Fibroblast of lung (primary cell): ENCODE measurements around the gene RNF7. TPM values are rescaled to one million over a fixed set of nuclear protein-coding genes. Genes with fewer than 3 reads are reported as not detected.
A peak's percentile ranks its signal among the peaks of the same experiment; 100 is the strongest.

Experiments
- DNase-seq, 2 donors: peaks; one replicate each; pipeline versions ENCODE4 v3.0.0 to v3.0.0-alpha.2; 2010; ENCODE audit warnings: low read depth in 2 of 2
- H2AFZ ChIP-seq: 2 replicates; pipeline ENCODE4 v1.5.1; 2012; ENCODE audit warnings: low read length, control low read depth, inconsistent platforms
- H3K27ac ChIP-seq: 2 replicates; pipeline ENCODE4 v1.5.1; 2011; ENCODE audit warnings: low read length, control low read depth; ENCODE audit not compliant: insufficient read depth
- H3K27me3 ChIP-seq: 2 replicates; pipeline ENCODE4 v1.5.1; 2011; ENCODE audit warnings: mild to moderate bottlenecking, low read length; ENCODE audit not compliant: control insufficient read depth, insufficient read depth
- H3K36me3 ChIP-seq: 2 replicates; pipeline ENCODE4 v1.5.1; 2011; ENCODE audit warnings: low read length; ENCODE audit not compliant: control insufficient read depth, insufficient read depth
- H3K4me1 ChIP-seq: 2 replicates; pipeline ENCODE4 v1.5.1; 2011; ENCODE audit warnings: low read length; ENCODE audit not compliant: control insufficient read depth, insufficient read depth; ENCODE audit errors: extremely low read depth
- H3K4me2 ChIP-seq: 2 replicates; pipeline ENCODE4 v1.5.1; 2011; ENCODE audit warnings: low read length, control low read depth; ENCODE audit not compliant: insufficient read depth; ENCODE audit errors: extremely low read depth
- H3K4me3 ChIP-seq, 4 experiments: fragments of 200-600 bp in 1 of 4; sonication (generic) in 1 of 4; replicated peaks in 1 of 4; 2 replicates each; pipeline ENCODE4 v1.5.1; 2011 to 2016; ENCODE audit warnings: low read length in 4 of 4, low read depth in 3 of 4, mild to moderate bottlenecking in 3 of 4, control low read depth in 2 of 4, inconsistent platforms in 1 of 4, mixed read lengths in 1 of 4; ENCODE audit not compliant: insufficient read depth in 1 of 4; ENCODE audit errors: control extremely low read depth in 1 of 4
- H3K79me2 ChIP-seq: 2 replicates; pipeline ENCODE4 v1.5.1; 2012; ENCODE audit warnings: mild to moderate bottlenecking, low read length, inconsistent platforms; ENCODE audit not compliant: control insufficient read depth, insufficient read depth
- H3K9ac ChIP-seq: 2 replicates; pipeline ENCODE4 v1.5.1; 2011; ENCODE audit warnings: mild to moderate bottlenecking, low read length, control low read depth; ENCODE audit not compliant: insufficient read depth
- H3K9me3 ChIP-seq: 2 replicates; pipeline ENCODE4 v1.5.1; 2012; ENCODE audit warnings: low read depth, low read length; ENCODE audit not compliant: control insufficient read depth, insufficient read depth
- H4K20me1 ChIP-seq: 2 replicates; pipeline ENCODE4 v1.5.1; 2011; ENCODE audit warnings: low read length; ENCODE audit not compliant: control insufficient read depth, insufficient read depth; ENCODE audit errors: extremely low read depth
- CTCF ChIP-seq, 2 donors: IDR thresholded peaks in 1 of 2; conservative IDR thresholded peaks in 1 of 2; 1 replicate in 1 of 2; 2 replicates in 1 of 2; pipeline ENCODE4 v1.5.1; 2011 to 2012; ENCODE audit warnings: low read length in 2 of 2, control low read depth in 1 of 2, inconsistent platforms in 1 of 2, low read depth in 1 of 2, mild to moderate bottlenecking in 1 of 2
- EZH2 ChIP-seq: IDR thresholded peaks from 2 replicates; pipeline ENCODE4 v1.5.1; 2012; ENCODE audit warnings: low read length, control low read depth, mild to moderate bottlenecking; ENCODE audit errors: missing control alignments
- polyA plus RNA-seq, 2 donors: library from polyadenylated mRNA; depleted of rRNA in 1 of 2; stranded (reverse) in 1 of 2; unstranded in 1 of 2; fragments of >200 nt; gene quantifications; 2 replicates each; pipeline ENCODE4 v1.2.1, GENCODE V29; 2011 to 2012; ENCODE audit warnings: missing spikeins in 1 of 2
- total RNA-seq: library from RNA; depleted of rRNA; stranded (reverse); fragments of >200 nt; gene quantifications from 2 replicates; pipeline ENCODE4 v1.2.1, GENCODE V29; 2014

The RNF7 gene
- total and polyA plus RNA-seq, 2 donors (not counting 1 experiment from before 2014, with no cell fraction given), result 38.6 to 123 TPM

- Histone ChIP-seq H3K4me1 (peaks cover 9% of the 10 kb centered on the region), H3K9me3 (no peaks in the 10 kb centered on the region), H2AFZ (no peak overlapping the region), H4K20me1 (no peaks in the 10 kb centered on the region), H3K79me2 (no peaks in the 10 kb centered on the region), H3K9ac (no peak overlapping the region), H3K27me3 (no peaks in the 10 kb centered on the region), H3K4me3 (no peak overlapping the region), H3K36me3 (no peaks in the 10 kb centered on the region), H3K27ac (no peak overlapping the region), H3K4me2 (no peak overlapping the region)
- no peak for DNase-seq
- no peak for TF ChIP-seq EZH2
- TF ChIP-seq CTCF (conservative IDR thresholded peaks at IDR 0.05 in 1 of 2, IDR thresholded peaks at IDR 0.05 in 1 of 2; ENCODE audit: low read depth in 1 of 2, low read length in 2 of 2), result no peak
Observed at GRCh38 chr3:141710121-141710520, 28.0 kb upstream of the RNF7 start.

GRCh38 chr3:141710888-141711616 lies 27.0 kb upstream of the RNF7 start:
- no peak for TF ChIP-seq EZH2
- TF ChIP-seq CTCF (conservative IDR thresholded peaks at IDR 0.05 in 1 of 2, IDR thresholded peaks at IDR 0.05 in 1 of 2; ENCODE audit: low read depth in 1 of 2, low read length in 2 of 2), result no peak
- Histone ChIP-seq H3K79me2 (no peaks in the 10 kb centered on the region), H3K9ac (no peak overlapping the region), H3K27me3 (no peaks in the 10 kb centered on the region), H3K4me3 (no peak overlapping the region), H3K4me2 (no peak overlapping the region), H4K20me1 (no peaks in the 10 kb centered on the region), H3K9me3 (no peaks in the 10 kb centered on the region), H3K4me1 (peaks cover 9% of the 10 kb centered on the region), H2AFZ (peak overlapping the region; percentile 15), H3K27ac (peak overlapping the region; percentile 59), H3K36me3 (no peaks in the 10 kb centered on the region)
- DNase-seq, result peak; percentile 80 to 93

GRCh38 chr3:141714671-141715070 lies 23.4 kb upstream of the RNF7 start:
- Histone ChIP-seq H3K27ac (no peak overlapping the region), H3K4me3 (no peak overlapping the region), H3K27me3 (no peaks in the 10 kb centered on the region), H3K36me3 (no peaks in the 10 kb centered on the region), H4K20me1 (no peaks in the 10 kb centered on the region), H3K9me3 (no peaks in the 10 kb centered on the region), H3K4me2 (no peak overlapping the region), H3K79me2 (no peaks in the 10 kb centered on the region), H3K4me1 (peaks cover 5% of the 10 kb centered on the region), H2AFZ (no peak overlapping the region), H3K9ac (no peak overlapping the region)
- no peak for DNase-seq
- TF ChIP-seq CTCF (conservative IDR thresholded peaks at IDR 0.05 in 1 of 2, IDR thresholded peaks at IDR 0.05 in 1 of 2; ENCODE audit: low read depth in 1 of 2, low read length in 2 of 2), result no peak
- no peak for TF ChIP-seq EZH2
